HepG2 (cell line): ENCODE results near the gene SYTL2. TPM values are rescaled to one million over a fixed set of nuclear protein-coding genes. Genes with fewer than 3 reads are reported as not detected.

Source experiments
- ATAC-seq: fragments of 200-7000 bp; cut with Tn5 transposase; 3 replicates; pipeline ENCODE4 v1.9.1; 2020; ENCODE audit warnings: mild to moderate bottlenecking, moderate library complexity
- BruUV-seq: library from RNA; stranded (reverse); fragments of 400-500 nt; replicated peaks from 2 replicates; lab custom pipeline; 2021; lab: Mats Ljungman, UMichigan
- CTCF ChIA-PET: fragments of 300-600 bp; formaldehyde crosslinking; extraction: SDS; loops from one replicate; lab custom pipeline; 2021; ENCODE audit warnings: low total read pairs, inconsistent platforms, low intra/inter-chr PET ratio; lab: Yijun Ruan, JAX
- POLR2A ChIA-PET: fragments of 350-600 bp; sonication (Branson Sonifier 250); formaldehyde crosslinking; loops from one replicate; lab custom pipeline; 2020; ENCODE audit warnings: antibody characterized with exemption, inconsistent platforms; lab: Yijun Ruan, JAX
- DNase-seq: peaks from one replicate; pipeline ENCODE4 v3.0.0-alpha.2; 2015; ENCODE audit warnings: low spot score
- FAIRE-seq: peaks from 3 replicates; lab custom pipeline; 2011; peaks lifted over from hg19 to GRCh38; lab: Jason Lieb, UNC
- H2AFZ ChIP-seq: one replicate; pipeline ENCODE4 v1.6.1; 2011; ENCODE audit warnings: low read length, inconsistent platforms
- H3K27ac ChIP-seq: fragments of 300-600 bp; 3 replicates; pipeline ENCODE4 v1.8.0; 2011; ENCODE audit warnings: mixed run types, mild to moderate bottlenecking, mixed read lengths, low read length, inconsistent platforms; ENCODE audit not compliant: insufficient read depth; ENCODE audit errors: extremely low read length
- H3K27me3 ChIP-seq, 2 experiments: fragments of 200-600 bp in 1 of 2; 2 replicates in 1 of 2; 3 replicates in 1 of 2; pipeline versions ENCODE4 v1.6.0 to v1.8.0; 2011; ENCODE audit warnings: low read length in 2 of 2, mild to moderate bottlenecking in 2 of 2, moderate library complexity in 2 of 2, inconsistent platforms in 1 of 2; ENCODE audit not compliant: insufficient read depth in 2 of 2, control insufficient read depth in 1 of 2
- H3K36me3 ChIP-seq, 2 experiments: fragments of 200-600 bp in 1 of 2; replicated peaks in 1 of 2; 2 replicates in 1 of 2; 3 replicates in 1 of 2; pipeline versions ENCODE4 v1.5.1 to v1.8.0; 2011; ENCODE audit warnings: low read length in 2 of 2, inconsistent platforms in 1 of 2; ENCODE audit not compliant: insufficient read depth in 2 of 2, control insufficient read depth in 1 of 2
- H3K4me1 ChIP-seq: 2 replicates; pipeline ENCODE4 v1.5.1; 2012; ENCODE audit warnings: low read length, inconsistent platforms; ENCODE audit not compliant: insufficient read depth
- H3K4me2 ChIP-seq: 2 replicates; pipeline ENCODE4 v1.6.0; 2011; ENCODE audit warnings: low read depth, low read length, inconsistent platforms
- H3K4me3 ChIP-seq, 3 experiments: fragments of 200-600 bp in 1 of 3; sonication (generic), shearing (Covaris generic) in 1 of 3; replicated peaks in 1 of 3; 2 replicates each; pipeline ENCODE4 v1.5.1; 2011 to 2016; ENCODE audit warnings: low read length in 3 of 3, inconsistent platforms in 2 of 3, low read depth in 2 of 3, mild to moderate bottlenecking in 2 of 3, control low read depth in 1 of 3, mixed read lengths in 1 of 3; ENCODE audit not compliant: insufficient read depth in 1 of 3
- H3K79me2 ChIP-seq: one replicate; pipeline ENCODE4 v1.6.1; 2011; ENCODE audit warnings: low read length, inconsistent platforms; ENCODE audit not compliant: insufficient read depth
- H3K9ac ChIP-seq: 2 replicates; pipeline ENCODE4 v1.6.0; 2011; ENCODE audit warnings: mild to moderate bottlenecking, low read depth, low read length, inconsistent platforms; ENCODE audit not compliant: insufficient read depth
- H3K9me3 ChIP-seq: 2 replicates; pipeline ENCODE4 v1.5.1; 2012; ENCODE audit warnings: mild to moderate bottlenecking, low read length
- H4K20me1 ChIP-seq: 2 replicates; pipeline ENCODE4 v1.6.0; 2011; ENCODE audit warnings: inconsistent platforms, mild to moderate bottlenecking, low read length, moderate library complexity; ENCODE audit not compliant: insufficient read depth
- BATF2 ChIP-seq: sonication (generic); formaldehyde crosslinking; IDR thresholded peaks from 2 replicates; pipeline ENCODE4 v1.8.0; 2022; ENCODE audit warnings: mild to moderate bottlenecking, missing genetic modification reagents, moderate library complexity
- CAMTA2 ChIP-seq: sonication (generic); formaldehyde crosslinking; IDR thresholded peaks from 2 replicates; pipeline ENCODE4 v1.4.0; 2020; ENCODE audit warnings: mild to moderate bottlenecking, missing genetic modification reagents, borderline replicate concordance
- EP300 ChIP-seq, 3 experiments: sonication (generic) in 1 of 3; formaldehyde crosslinking in 1 of 3; IDR thresholded peaks; 2 replicates each; pipeline versions ENCODE4 v1.5.1 to v1.6.1; 2011 to 2020; ENCODE audit warnings: low read depth in 2 of 3, low read length in 2 of 3, borderline replicate concordance in 1 of 3, improper control_type of control experiment in 1 of 3, mild to moderate bottlenecking in 1 of 3, missing genetic modification reagents in 1 of 3, moderate library complexity in 1 of 3
- ISL2 ChIP-seq: sonication (generic); formaldehyde crosslinking; IDR thresholded peaks from 2 replicates; pipeline ENCODE4 v1.5.0; 2020; ENCODE audit warnings: missing genetic modification reagents
- PBX2 ChIP-seq: IDR thresholded peaks from 2 replicates; pipeline ENCODE4 v1.6.1; 2016; ENCODE audit warnings: control low read depth
- REPIN1 ChIP-seq: sonication (generic); formaldehyde crosslinking; IDR thresholded peaks from 2 replicates; pipeline ENCODE4 v1.8.0; 2022; ENCODE audit warnings: missing genetic modification reagents, low read depth, mild to moderate bottlenecking, borderline replicate concordance
- SMAD1 ChIP-seq: sonication (generic); formaldehyde crosslinking; IDR thresholded peaks from 2 replicates; pipeline ENCODE4 v1.4.0; 2020; ENCODE audit warnings: missing genetic modification reagents, low read depth, mild to moderate bottlenecking, borderline replicate concordance
- STAT5B ChIP-seq: sonication (generic); formaldehyde crosslinking; IDR thresholded peaks from 2 replicates; pipeline ENCODE4 v1.4.0; 2020; ENCODE audit warnings: missing genetic modification reagents
- ZMAT3 ChIP-seq: sonication (generic); formaldehyde crosslinking; conservative IDR thresholded peaks from 2 replicates; pipeline ENCODE4 v1.7.0; 2021; ENCODE audit warnings: missing genetic modification reagents
- ZNF441 ChIP-seq: sonication (generic); formaldehyde crosslinking; IDR thresholded peaks from 2 replicates; pipeline ENCODE4 v1.7.0; 2021; ENCODE audit warnings: missing genetic modification reagents, borderline replicate concordance
- ZNF512B ChIP-seq: sonication (generic); formaldehyde crosslinking; IDR thresholded peaks from 2 replicates; pipeline ENCODE4 v1.5.1; 2020; ENCODE audit warnings: missing genetic modification reagents, mild to moderate bottlenecking, borderline replicate concordance
- ZNF678 ChIP-seq: sonication (generic); formaldehyde crosslinking; IDR thresholded peaks from 2 replicates; pipeline ENCODE4 v1.4.0; 2020; ENCODE audit warnings: mild to moderate bottlenecking, missing genetic modification reagents
- ZNF749 ChIP-seq: sonication (generic); formaldehyde crosslinking; IDR thresholded peaks from 2 replicates; pipeline ENCODE4 v1.8.0; 2022; ENCODE audit warnings: mild to moderate bottlenecking, missing genetic modification reagents, moderate library complexity, borderline replicate concordance
- ZNF775 ChIP-seq: sonication (generic); formaldehyde crosslinking; IDR thresholded peaks from 2 replicates; pipeline ENCODE4 v1.4.0; 2020; ENCODE audit warnings: missing genetic modification reagents, mild to moderate bottlenecking, moderate library complexity, borderline replicate concordance
- ZNF883 ChIP-seq: sonication (generic); formaldehyde crosslinking; IDR thresholded peaks from 2 replicates; pipeline ENCODE4 v1.5.1; 2020; ENCODE audit warnings: mild to moderate bottlenecking, missing genetic modification reagents; ENCODE audit errors: not compliant biosample characterization
- WGBS: methylation state at CpG from one replicate; pipeline ENCODE4 v1.1.6; 2017; ENCODE audit warnings: low lambda C conversion rate; 5-methylcytosine and 5-hydroxymethylcytosine counted together
- in situ Hi-C: cut with HindIII; loops from 2 replicates; pipeline ENCODE4 v1.10.0; 2017; ENCODE audit warnings: low pct_unique_long_range_greater_than_20kb; ENCODE audit not compliant: extremely low pct_ligation_motif_present
- intact Hi-C: fragments of 100-400 bp; cut with micrococcal nuclease; formaldehyde crosslinking; loops from one replicate; pipeline ENCODE4 v1.10.0; 2022; ENCODE audit not compliant: unreplicated experiment
- polyA plus RNA-seq, 8 experiments: library from polyadenylated mRNA; depleted of rRNA in 3 of 8; stranded (reverse) in 7 of 8; unstranded in 1 of 8; fragments of >200 nt; fragmentation: Illumina TruSeq in 4 of 8; extraction: Trizol in 4 of 8; gene quantifications; 2 replicates each; pipeline versions ENCODE4 v1.2.1 to v1.2.3, GENCODE V29; 2011 to 2016; ENCODE audit warnings: low read depth in 4 of 8, missing spikeins in 1 of 8, mixed read lengths in 1 of 8; ENCODE audit not compliant: insufficient read depth in 1 of 8
- total RNA-seq, 5 experiments: library from RNA; depleted of rRNA; stranded (reverse); fragments of >200 nt; fragmentation: Illumina TruSeq; extraction: Trizol; gene quantifications; 2 replicates each; pipeline ENCODE4 v1.2.3, GENCODE V29; 2016; ENCODE audit warnings: low read depth in 1 of 5

Gene SYTL2
- total and polyA plus RNA-seq, 2 of the 13 experiments (the other 11 are each of a cell fraction or from before 2014, with no cell fraction given): 0.77 to 0.90 TPM

GRCh38 chr11:85772695-85773094, 38.2 kb downstream of the SYTL2 start:
- FAIRE-seq (no peak), ATAC-seq (no peak), DNase-seq (no peak)
- H3K9me3 ChIP-seq: no peaks in the 10 kb centered on the region
- no peak overlapping the region for H2AFZ ChIP-seq
- ChIA-PET POLR2A (no interaction called here), CTCF (no interaction called here)
- in situ Hi-C loops (no loop called here), intact Hi-C loops (no loop called here)
- no peaks in the 10 kb centered on the region for H3K79me2 ChIP-seq
- H3K4me1 ChIP-seq: no peaks in the 10 kb centered on the region
- H3K36me3 ChIP-seq: no peaks in the 10 kb centered on the region
- H3K27ac ChIP-seq: no peak overlapping the region
- BruUV-seq: no TSS peak
- H4K20me1 ChIP-seq: no peaks in the 10 kb centered on the region
- H3K9ac ChIP-seq: no peak overlapping the region
- TF ChIP-seq ZNF883 (CRISPR knock-in tag): no peak
- no peak for TF ChIP-seq ZMAT3 (CRISPR knock-in tag)
- TF ChIP-seq SMAD1: no peak
- no peak overlapping the region for H3K4me2 ChIP-seq
- H3K27me3 ChIP-seq: no peaks in the 10 kb centered on the region
- no peak overlapping the region for H3K4me3 ChIP-seq

- no peak overlapping the region for H3K4me3 ChIP-seq
- intact Hi-C loops: no loop called here
- in situ Hi-C loops: no loop called here
- CTCF ChIA-PET: no interaction called here
- H3K27ac ChIP-seq: no peak overlapping the region
- no peak overlapping the region for H3K4me2 ChIP-seq
- 59% methylated on average over 3 of the region's 3 CpGs for WGBS
- H4K20me1 ChIP-seq: no peaks in the 10 kb centered on the region
- DNase-seq (no peak), ATAC-seq (no peak), FAIRE-seq (no peak)
- POLR2A ChIA-PET: no interaction called here
- H3K9ac ChIP-seq: no peak overlapping the region
- BruUV-seq: no TSS peak
- H3K4me1 ChIP-seq: no peaks in the 10 kb centered on the region
- H3K79me2 ChIP-seq: no peaks in the 10 kb centered on the region
- H3K27me3 ChIP-seq: no peaks in the 10 kb centered on the region
- no peaks in the 10 kb centered on the region for H3K9me3 ChIP-seq
- H2AFZ ChIP-seq: no peak overlapping the region
- no peaks in the 10 kb centered on the region for H3K36me3 ChIP-seq
- TF ChIP-seq ZNF512B (CRISPR knock-in tag) (no peak), ZNF678 (CRISPR knock-in tag) (no peak), BATF2 (CRISPR knock-in tag) (no peak), REPIN1 (no peak), ZNF775 (CRISPR knock-in tag) (no peak), CAMTA2 (no peak), ZNF441 (no peak), ISL2 (CRISPR knock-in tag) (no peak), PBX2 (CRISPR knock-in tag) (no peak), ZNF749 (CRISPR knock-in tag) (no peak), EP300 (IDR thresholded peaks at IDR 0.05; ENCODE audit: low read depth in 2 of 2, low read length in 2 of 2) (no peak), EP300 (CRISPR knock-in tag; IDR thresholded peaks at IDR 0.05; ENCODE audit: borderline replicate concordance) (no peak), STAT5B (CRISPR knock-in tag) (no peak)
Observed at GRCh38 chr11:85771568-85771967, 39.4 kb downstream of the SYTL2 start.
